NCI-H1417 (cell line): ENCODE measurements around the gene WWC2.
"Not testable (repeated sequence)": the region's sequence is repeated elsewhere in the genome, so short reads cannot be mapped to it uniquely, and the experiment has no call there.

Experiments
- DNase-seq, 3 experiments: peaks; one replicate each; lab custom pipeline; 2025; lab: John Stamatoyannopoulos, UW

The WWC2 gene

DNA sequence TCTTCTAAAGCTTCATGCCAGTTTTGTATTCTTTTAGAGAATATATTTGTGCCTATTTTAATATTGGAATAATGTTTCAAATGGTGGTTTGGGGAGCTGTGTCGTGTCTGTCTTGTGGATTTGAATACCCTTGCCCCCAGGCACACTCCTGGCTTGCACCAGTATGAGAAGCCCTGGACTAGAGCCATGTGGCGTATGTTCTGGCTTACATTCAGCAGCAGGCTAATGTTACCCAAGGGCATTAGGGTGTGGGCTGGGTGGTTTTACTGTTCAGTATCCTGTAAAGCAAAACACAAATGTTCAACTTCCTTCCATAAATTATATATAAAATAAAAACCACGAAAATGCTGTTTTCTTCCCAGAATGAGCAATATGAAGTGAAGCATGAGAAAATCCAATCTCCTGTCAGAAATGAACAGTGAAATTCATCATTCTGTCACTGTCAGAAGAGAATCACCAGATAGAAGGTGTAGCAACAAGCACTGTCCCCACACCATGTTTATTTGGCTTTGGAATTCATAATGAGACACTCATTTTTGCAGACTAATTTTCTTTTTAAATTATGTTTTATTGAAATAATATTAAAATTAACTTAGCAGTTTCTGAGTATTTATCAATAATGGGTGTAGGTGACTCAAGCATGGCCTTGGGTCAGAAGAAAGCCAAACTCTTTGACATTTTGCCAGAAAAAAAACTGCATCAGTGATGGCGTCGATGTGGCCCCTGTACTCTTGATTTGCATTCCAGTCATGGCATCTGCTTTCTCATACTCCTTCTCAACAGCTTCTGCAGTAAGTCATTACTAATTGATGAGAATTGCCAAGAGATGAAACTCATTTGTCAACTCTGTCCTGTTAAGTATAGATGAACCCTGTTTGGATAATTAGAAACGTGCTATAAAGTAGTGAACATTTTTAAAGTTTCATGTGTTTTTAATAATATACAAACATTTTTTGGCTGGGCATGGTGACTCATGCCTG is 43.8 kb downstream of the WWC2 start:
- peak in 1 of 3 experiments; percentile 3 for DNase-seq

DNA sequence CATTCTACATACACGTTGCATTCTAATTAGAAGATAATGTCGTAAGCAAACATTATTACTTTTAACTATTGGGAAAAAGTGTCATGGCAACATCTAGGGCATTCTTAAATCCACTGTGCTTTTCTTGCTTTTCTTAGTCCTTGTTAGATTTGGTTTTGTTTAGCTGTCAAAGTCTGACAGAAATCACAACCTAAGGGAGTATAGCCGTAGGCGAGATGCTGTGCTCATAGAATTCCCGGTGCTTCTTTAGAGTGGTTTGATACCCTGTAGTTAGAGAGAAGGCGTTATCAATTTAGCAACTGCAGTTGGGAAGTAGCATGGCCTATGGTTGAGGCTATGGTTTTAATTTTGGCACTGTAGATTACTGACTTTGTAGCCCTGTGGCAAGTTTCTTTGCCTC is 45.7 kb downstream of the WWC2 start:
- no peak for DNase-seq

DNA sequence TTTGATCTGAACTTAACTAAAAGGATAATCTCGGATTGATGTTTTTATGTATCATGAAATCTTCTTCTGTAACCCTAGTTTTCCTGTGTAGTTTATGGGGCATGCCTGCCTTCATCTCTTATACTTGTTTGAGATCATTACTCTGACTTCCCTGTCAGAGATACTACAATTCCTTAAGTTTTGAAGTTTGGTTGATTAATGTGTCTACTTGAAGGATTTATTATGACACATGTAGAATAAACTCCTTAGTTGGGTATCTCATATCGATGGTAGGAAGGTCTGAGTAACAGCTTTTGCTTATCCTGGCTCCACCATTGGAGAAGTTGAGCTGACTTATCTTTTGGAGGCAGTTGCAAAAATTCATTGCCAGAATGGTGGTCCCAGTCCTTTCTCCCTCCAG is 46.7 kb downstream of the WWC2 start:
- DNase-seq, result no peak

DNA sequence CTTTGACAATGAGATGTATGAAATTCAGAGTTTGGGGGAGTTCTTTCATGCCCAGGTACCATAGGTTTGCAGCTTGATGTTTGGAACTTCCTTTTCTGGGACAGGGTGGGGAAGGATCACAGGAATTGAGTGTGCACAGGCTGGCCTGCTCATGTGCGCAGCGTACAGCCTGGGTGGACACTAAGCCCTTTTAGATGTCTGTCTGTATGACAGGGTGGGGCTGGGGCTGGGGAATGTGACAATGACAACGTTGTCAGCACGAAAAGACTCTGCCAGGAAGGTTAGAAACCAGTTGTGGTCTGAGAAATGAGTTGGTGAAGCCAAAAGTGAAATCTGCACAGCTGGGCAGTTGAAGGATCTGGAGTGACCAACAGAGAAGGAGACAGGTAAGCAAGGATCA is 47.4 kb downstream of the WWC2 start:
- no peak for DNase-seq

DNA sequence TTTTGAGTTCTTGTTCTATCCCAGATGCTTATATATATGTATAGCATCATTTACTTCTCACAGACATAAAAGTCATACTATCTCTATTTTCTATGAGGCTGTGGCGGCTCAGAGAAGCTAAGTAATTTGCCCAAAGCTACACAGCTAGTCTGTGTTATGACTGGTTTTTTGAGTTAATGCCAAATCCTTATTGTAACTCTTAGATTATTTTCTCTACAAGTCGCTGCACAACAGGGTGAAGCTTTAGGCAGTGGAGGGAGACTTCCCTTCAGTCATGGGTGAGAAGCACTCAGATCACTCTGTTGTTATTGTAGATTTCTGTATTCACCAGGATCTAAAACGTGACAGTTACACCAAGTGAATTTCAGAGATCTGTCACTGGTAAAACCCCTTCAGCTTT is 48.1 kb downstream of the WWC2 start:
- DNase-seq, result no peak

DNA sequence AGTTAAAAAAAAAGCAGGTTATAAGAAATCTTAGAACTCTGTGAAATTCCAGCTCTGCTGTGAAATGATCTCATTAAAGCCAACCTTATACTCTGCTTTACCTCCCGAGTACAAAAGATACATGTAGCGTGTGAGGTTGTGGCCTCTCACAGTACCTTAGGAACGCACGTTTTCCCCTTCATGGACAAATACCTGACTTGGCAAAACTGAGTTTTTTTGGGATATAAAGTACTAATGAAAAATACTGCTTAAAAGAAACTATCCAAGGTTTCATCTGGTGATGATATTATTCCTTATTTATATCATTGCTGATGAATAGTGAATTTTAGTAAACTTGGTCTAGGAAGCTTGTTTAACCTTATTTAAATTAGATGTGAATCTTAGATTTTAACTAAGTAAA is 48.9 kb downstream of the WWC2 start:
- no peak for DNase-seq

DNA sequence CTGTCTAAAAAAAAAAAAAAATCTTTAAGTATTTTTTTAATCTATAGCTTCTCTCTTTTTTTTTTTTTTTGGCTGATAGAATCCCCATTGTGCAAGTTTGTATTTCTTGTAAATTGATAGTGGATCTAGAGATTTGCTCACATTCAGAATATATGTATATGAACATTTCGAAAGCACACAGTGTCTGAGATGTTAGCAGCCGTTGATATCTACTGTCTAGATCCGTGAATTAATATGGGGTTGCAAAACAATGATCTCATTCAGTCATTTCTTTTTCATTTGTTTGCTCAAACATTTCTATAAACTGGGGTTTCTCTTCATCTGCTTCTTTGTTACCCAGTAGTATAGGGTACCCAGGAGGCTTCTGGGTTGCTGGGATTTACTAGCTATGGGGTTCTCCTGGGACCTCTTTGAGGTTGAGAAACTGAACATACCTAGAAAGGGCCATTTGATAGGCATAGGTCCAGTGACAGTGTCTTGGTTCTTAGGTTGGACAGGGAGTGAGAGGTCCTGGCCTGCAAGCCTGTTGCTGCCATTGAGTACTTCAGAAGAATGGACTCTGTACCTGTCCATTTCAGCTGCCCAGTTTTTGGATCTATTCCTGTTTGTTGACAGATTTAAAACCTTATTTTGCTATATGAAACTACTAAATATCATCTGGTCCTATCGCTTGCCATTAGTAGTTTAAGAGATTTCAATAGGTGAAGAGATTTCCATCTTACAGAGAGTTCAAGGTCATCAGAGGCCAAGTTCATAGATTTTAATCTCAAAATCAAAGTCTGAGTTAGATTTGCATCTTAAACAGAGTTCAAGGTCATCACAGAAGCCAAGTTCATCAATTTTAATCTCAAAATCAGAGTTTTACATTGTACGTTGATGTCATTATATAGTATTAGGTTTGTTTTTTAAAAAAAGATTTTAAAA is 50.8 kb downstream of the WWC2 start:
- no peak for DNase-seq

DNA sequence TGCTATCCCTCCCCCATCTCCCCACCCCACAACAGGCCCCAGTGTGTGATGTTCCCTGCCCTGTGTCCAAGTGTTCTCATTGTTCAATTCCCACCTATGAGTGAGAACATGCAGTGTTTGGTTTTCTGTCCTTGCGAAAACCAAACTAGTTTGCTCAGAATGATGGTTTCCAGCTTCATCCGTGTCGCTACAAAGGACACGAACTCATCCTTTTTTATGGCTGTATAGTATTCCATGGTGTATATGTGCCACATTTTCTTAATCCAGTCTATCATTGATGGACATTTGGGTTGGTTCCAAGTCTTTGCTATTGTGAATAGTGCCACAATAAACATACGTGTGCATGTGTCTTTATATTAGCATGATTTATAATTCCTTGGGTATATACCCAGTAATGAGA is 51.6 kb downstream of the WWC2 start:
- DNase-seq, result not testable (repeated sequence)

DNA sequence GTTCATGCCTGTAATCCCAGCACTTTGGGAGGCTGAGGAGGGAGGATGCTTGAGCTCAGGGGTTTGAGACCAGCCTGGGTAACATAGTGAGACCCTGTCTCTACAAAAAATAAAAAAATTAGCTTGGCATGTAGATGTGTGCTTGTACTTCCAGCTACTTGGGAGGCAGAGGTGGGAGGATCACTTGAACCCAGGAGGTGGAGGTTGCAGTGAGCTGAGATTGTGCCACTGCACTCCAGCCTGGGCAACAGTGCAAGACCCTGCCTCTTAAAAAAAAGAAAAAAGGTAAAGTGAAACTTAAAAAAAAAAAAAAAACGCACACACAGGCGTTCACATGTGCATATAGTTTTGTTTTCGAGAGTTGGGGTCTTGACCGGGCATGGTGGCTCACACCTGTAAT is 53.2 kb downstream of the WWC2 start:
- not testable (repeated sequence) for DNase-seq

DNA sequence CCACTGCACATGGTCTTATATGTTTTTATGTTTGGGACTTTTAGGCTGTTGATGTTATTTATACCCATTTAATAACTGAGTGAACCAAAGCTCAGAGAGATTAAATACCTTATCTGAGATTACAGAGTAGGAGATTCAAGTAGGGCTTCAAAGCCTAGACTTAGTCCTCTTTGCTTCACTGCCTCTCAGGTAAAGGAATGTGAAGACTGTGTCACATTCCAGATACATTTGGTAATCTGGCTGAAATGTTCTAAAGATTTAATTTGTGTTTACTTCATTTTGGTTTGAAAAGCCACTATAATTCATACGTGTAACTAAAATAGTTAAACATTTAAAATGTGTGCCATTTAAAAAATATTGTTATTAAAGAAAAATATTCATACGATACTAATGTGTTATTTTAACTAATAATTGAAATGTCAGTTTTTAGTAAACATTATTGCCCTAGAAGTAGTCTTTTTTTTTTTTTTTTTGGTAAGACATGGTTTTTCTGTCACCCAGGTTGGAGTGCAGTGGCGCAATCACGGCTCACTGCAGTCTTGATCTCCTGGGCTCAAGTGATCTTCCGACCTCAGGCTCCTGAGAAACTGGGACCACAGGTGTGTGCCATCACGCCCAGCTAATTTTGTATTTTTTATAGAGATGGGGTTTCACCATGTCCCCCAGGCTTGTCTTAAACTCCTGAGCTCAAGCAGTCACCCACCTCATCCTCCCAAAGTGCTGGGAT is 54.3 kb downstream of the WWC2 start:
- DNase-seq, result no peak

DNA sequence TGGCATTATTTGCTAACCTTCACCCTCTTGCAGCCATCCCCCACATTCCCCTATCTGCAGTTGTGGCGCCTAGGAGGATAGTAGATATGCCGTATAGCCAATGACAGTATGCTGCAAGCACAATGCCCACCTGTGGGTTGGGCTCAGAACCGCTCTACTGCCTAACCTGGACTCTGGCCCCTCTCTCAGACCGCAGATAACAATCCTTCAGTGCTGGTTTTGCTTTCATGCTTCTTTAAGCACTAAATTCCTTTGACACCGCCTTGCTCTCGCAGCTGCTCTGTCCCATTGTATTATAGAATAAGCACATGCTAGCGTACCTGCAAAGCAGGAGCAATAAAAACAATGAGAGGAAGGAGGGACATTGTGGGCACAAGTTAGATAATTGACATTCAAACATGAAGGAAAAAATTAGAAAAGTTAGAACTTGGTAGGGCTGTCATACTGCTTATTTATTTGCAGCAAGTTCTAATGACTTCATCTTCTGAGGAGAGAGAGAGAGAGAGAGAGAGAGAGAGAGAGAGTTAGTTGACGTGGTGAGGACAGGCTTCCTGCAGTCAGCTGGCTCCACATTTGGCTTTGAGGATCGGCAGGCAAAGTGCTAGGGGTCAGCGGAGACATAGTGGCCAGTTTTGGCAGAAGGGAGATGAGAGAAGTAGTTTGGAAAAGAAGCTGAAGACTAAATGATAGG is 55.8 kb downstream of the WWC2 start:
- no peak for DNase-seq

DNA sequence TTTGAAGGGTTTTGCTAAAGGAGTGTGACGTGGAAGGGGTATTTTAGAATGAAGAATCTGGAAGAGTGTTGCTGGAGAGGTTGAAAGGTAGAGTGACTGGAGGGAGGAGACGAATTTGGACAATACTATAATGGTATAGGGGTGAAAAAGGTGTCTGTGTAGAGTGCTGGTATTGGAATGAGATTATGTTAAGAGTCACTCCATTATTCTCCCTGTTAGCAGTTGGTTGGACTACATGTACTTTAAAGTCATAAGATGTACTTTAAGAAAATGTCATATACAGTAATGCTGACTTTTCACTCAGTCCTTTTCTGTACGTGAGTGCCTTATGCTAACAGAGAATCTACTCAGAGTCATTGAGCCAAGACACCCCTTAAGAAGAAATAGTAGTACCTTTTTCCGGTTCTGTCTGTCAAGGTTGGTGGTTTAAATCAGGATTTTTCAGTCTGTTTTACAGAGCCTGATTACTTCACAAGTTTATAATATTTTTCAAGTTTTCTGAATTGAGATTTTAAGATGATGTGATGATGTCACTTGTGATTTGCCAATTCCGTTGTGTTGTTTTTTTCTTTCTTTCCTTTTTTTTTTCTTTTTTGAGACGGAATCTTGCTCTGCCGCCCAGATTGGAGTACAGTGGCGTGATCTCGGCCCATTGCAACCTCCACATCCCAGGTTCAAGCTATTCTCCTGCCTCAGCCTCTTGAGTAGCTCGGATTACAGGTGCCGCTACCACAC is 56.6 kb downstream of the WWC2 start:
- DNase-seq, result no peak

DNA sequence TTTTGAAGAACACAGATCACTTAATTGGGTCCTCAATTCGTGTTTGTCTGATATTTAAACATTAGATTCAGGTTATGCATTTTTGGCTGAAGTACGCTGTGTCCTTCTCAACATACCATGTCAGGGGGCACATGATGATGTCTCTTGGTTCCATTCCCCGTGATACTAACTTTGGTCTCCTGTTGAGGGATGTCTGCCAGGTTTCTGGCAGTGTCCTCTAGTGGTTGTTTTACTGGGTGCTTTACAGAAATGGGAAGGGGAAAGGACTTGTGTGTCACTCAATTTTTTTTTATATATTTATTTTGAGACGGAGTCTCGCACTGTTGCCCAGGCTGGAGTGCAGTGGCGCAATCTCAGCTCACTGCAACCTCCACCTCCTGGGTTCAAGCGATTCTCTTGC is 58.2 kb downstream of the WWC2 start:
- no peak for DNase-seq

DNA sequence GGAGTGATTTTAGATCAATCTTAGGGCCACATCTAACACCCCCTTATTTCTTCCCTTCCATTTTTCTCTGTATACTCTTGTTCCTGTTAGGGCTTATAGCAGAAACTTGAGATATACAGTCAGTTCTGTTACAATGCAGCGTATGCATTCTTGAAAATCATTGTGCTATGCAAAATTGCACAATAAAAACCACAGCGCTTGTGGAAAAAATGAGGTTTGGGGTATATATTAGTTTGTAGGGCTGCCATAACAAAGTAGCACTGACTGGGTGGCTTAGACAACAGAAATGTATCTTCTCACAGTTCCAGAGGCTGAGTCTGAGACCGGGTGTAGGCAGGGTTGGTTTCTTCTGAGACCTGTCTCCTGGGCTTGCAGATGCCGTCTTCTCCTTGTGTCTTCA is 59.0 kb downstream of the WWC2 start:
- DNase-seq, result no peak

DNA sequence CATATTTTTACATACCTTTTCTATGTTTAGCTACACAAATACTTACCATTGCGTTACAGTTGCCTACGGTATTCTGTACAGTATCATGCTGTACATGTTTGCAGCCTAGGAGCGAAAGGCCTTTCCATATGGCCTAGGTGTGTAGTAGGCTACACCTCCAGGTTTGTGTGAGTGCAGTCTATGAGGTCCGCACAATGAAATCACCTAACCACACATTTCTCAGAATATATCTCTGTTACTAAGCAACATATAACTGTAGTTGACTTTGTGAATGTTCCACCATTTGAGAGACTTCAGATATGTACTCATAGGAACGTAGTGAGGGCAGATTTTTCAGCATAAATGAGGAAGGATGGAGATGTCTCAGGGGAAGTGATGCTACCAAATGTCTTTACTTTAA is 62.6 kb downstream of the WWC2 start:
- DNase-seq, result no peak

DNA sequence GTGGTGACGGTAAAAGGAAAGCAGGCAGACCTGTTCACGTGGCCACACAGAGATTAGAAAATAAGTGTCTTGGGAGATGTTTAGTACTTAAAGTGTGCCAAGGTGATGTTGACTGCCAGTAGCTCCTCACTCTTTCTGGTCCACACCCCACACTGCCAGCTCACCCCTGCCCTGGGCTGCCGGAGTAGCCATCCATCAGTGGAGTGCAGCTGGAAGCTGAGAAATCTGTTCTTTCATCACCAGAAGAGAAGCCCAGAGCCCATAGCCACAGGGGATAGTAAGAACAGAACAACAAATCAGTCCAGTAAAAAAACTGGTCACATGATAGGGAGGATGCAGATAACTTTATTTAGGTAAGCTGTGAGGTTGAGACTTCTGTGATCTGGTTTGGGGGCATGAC is 64.1 kb downstream of the WWC2 start:
- no peak for DNase-seq

DNA sequence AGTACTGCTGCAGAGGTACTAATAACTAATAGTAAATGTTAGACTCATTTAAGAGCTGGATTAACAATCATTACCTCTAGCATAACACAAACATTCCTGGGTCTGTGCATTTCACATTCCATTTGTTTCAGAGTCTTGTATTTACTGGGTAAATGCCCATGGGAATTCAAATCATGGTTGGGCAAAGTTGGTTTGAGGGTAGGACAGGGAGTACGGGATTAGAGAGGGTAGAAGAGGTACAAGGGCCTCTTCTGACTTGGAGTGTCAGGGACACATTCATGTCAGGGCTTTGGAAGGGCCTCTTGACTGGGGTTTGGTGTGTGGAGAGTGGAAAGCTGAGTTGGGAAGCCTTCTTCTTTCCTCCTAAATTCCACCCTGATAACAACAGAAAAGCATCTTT is 65.9 kb downstream of the WWC2 start:
- DNase-seq, result peak in 1 of 3 experiments; percentile 20

DNA sequence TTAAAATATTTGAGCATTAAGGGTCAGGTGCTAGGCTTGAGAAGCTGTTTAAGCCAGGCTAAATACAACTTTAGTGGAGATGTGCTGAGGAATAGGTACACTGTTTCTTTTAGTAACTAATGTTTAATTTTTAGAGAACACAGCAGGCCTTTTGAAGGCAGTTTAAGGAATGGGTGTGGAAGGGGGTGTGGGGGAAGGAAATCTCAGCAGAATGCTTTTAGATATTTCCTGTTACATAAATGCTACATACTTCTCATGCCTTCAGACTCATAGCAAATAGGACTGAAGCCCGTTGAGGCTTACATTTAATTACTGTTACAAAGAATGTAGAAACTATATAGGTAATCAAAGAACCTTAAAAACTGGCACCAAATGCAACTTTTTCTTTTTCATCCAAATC is 66.3 kb downstream of the WWC2 start:
- no peak for DNase-seq

DNA sequence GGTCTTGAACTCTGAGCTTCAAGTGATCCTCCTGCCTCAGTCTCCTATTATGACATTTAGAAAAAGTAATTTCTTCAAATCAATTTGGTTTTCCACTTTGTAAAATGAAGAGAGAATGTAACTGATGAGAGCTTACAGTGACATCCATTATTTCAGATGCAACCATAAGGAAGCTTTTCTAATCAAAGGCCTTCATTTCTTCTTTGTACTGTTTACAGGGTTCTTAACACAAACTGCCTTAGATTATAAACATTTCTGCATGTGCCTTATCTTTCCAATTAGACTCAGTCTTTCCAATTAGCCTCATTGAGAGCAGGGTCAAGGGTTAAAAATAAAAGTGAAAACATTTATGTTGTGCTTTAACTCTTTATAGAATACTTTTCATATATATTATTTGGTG is 71.8 kb downstream of the WWC2 start:
- DNase-seq, result no peak

DNA sequence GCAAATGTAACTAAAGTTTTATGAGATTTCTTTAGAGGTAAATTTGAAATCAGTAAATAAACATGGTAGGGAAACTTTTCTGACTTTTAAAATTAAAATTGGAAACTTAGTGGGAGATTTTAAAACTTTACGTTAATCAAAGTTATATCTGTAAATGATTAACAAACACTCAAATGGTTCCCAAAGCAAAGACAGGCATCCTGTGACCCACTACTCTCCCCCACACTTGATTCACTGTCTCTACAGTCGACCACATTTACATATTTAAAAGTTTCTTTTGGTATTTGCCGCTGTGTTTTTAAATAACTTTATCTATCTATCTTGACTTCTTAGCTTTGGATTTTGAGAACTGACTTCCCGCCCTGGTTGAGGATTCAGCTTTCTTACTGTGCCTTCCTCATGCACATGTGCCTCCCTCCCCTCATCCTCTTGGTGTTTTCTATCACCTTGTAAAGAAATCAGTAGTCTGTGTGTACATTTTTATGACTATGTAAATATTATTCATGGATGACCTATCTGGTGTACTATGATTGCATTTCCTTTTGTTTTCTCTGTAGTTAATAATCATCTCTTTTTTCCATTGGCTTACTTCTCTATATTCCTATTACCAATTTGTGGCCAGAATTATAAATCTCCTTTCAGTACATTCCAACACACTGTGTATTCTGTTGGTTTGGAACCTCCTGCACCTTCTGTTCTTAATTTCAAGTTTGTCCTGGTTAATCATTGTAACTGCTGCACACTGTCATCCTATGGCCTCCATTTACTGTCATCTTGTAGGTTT is 72.6 kb downstream of the WWC2 start:
- no peak for DNase-seq
